ENCODE data around the gene TBC1D9. TPM values are rescaled to one million over a fixed set of nuclear protein-coding genes. Genes with fewer than 3 reads are reported as not detected.
A peak's percentile ranks its signal among the peaks of the same experiment; 100 is the strongest.

The TBC1D9 gene
- total and polyA plus RNA-seq, 2 of the 13 experiments (the other 11 are each of a cell fraction or from before 2014, with no cell fraction given): 11.9 to 12.2 TPM

DNA sequence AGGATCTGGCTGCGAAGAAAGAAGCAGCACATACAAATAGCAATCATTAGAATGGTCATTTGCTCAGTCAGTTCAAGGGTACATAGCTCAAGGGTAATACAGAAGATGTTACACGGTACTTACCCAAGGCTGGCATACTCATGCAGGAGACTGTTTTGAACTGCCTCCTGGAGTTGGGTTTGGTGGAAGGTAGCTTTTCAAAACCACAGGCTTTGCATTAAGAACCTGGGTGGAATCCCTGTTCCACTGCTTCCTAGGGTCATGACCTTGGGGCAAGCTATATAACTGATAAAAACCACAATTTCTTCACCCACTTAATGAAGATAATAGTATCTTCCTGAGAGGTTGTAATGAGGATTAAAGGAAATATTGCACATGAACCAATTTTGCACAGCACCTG is 36.5 kb downstream of the TBC1D9 start (continued):
- no peak for TF ChIP-seq KLF9 (CRISPR knock-in tag; IDR thresholded peaks at IDR 0.05; ENCODE audit: low read depth)
- TF ChIP-seq NFKB2 (CRISPR knock-in tag; IDR thresholded peaks at IDR 0.05; ENCODE audit: borderline replicate concordance): no peak
- TF ChIP-seq, protein P1, sequence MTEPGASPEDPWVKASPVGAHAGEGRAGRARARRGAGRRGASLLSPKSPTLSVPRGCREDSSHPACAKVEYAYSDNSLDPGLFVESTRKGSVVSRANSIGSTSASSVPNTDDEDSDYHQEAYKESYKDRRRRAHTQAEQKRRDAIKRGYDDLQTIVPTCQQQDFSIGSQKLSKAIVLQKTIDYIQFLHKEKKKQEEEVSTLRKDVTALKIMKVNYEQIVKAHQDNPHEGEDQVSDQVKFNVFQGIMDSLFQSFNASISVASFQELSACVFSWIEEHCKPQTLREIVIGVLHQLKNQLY (CRISPR knock-in tag; IDR thresholded peaks at IDR 0.05): no peak
- no peak for TF ChIP-seq ZNF451 (CRISPR knock-in tag; IDR thresholded peaks at IDR 0.05)
- no peak for TF ChIP-seq ZNF337 (CRISPR knock-in tag; IDR thresholded peaks at IDR 0.05; ENCODE audit: borderline replicate concordance, low read depth)
- TF ChIP-seq ZNF24 (IDR thresholded peaks at IDR 0.05): no peak
- TF ChIP-seq CHCHD3 (CRISPR knock-in tag; IDR thresholded peaks at IDR 0.05): no peak

DNA sequence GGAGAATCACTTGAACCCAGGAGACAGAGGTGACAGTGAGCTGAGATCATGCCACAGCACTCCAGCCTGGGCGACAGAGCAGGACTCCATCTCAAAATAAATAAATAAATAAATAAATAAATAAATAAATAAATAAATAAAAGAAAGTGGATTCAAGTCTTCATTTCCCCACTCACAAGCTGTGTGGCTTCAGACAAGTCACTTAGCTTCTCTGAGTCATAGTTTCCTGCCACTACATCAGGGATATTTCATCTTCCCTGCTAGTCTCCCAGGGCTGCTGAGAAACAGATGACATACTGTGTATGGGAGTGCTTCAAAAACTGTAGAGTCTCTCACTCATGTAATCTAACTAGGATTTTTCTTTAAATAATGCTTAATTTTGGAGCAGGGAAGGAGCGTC is 37.2 kb downstream of the TBC1D9 start:
- no peak overlapping the region for H3K4me3 ChIP-seq (replicated peaks in 1 of 3; ENCODE audit: insufficient read depth in 1 of 3, low read depth in 2 of 3, low read length in 3 of 3)
- no peak for FAIRE-seq
- H3K27ac ChIP-seq (ENCODE audit: extremely low read length, insufficient read depth, low read length): peak overlapping the region; percentile 10
- peaks cover 35% of the 10 kb centered on the region for H3K79me2 ChIP-seq (ENCODE audit: insufficient read depth, low read length)
- ATAC-seq: no peak
- WGBS (ENCODE audit: low lambda C conversion rate): 96% methylated on average over 2 of the region's 2 CpGs
- in situ Hi-C loops (cut with HindIII; ENCODE audit: extremely low pct_ligation_motif_present, low pct_unique_long_range_greater_than_20kb) (no loop called here), intact Hi-C loops (cut with micrococcal nuclease; ENCODE audit: unreplicated experiment) (no loop called here)
- TF ChIP-seq, protein P2, sequence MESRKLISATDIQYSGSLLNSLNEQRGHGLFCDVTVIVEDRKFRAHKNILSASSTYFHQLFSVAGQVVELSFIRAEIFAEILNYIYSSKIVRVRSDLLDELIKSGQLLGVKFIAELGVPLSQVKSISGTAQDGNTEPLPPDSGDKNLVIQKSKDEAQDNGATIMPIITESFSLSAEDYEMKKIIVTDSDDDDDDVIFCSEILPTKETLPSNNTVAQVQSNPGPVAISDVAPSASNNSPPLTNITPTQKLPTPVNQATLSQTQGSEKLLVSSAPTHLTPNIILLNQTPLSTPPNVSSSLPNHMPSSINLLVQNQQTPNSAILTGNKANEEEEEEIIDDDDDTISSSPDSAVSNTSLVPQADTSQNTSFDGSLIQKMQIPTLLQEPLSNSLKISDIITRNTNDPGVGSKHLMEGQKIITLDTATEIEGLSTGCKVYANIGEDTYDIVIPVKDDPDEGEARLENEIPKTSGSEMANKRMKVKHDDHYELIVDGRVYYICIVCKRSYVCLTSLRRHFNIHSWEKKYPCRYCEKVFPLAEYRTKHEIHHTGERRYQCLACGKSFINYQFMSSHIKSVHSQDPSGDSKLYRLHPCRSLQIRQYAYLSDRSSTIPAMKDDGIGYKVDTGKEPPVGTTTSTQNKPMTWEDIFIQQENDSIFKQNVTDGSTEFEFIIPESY (CRISPR knock-in tag; IDR thresholded peaks at IDR 0.05): no peak
- TF ChIP-seq SAFB2 (CRISPR knock-in tag; IDR thresholded peaks at IDR 0.05; ENCODE audit: borderline replicate concordance, low read depth) (no peak), ZNF441 (CRISPR knock-in tag; IDR thresholded peaks at IDR 0.05; ENCODE audit: borderline replicate concordance) (no peak), RXRB (CRISPR knock-in tag; IDR thresholded peaks at IDR 0.05; ENCODE audit: borderline replicate concordance) (no peak), ZNF253 (CRISPR knock-in tag; IDR thresholded peaks at IDR 0.05; ENCODE audit: borderline replicate concordance) (no peak), THAP11 (CRISPR knock-in tag; IDR thresholded peaks at IDR 0.05) (no peak), JUN (CRISPR knock-in tag; IDR thresholded peaks at IDR 0.05) (no peak), MAF1 (CRISPR knock-in tag; IDR thresholded peaks at IDR 0.05; ENCODE audit: borderline replicate concordance) (no peak), ZNF878 (CRISPR knock-in tag; IDR thresholded peaks at IDR 0.05) (no peak), REL (CRISPR knock-in tag; conservative IDR thresholded peaks at IDR 0.05) (no peak)
- TF ChIP-seq, protein P3, sequence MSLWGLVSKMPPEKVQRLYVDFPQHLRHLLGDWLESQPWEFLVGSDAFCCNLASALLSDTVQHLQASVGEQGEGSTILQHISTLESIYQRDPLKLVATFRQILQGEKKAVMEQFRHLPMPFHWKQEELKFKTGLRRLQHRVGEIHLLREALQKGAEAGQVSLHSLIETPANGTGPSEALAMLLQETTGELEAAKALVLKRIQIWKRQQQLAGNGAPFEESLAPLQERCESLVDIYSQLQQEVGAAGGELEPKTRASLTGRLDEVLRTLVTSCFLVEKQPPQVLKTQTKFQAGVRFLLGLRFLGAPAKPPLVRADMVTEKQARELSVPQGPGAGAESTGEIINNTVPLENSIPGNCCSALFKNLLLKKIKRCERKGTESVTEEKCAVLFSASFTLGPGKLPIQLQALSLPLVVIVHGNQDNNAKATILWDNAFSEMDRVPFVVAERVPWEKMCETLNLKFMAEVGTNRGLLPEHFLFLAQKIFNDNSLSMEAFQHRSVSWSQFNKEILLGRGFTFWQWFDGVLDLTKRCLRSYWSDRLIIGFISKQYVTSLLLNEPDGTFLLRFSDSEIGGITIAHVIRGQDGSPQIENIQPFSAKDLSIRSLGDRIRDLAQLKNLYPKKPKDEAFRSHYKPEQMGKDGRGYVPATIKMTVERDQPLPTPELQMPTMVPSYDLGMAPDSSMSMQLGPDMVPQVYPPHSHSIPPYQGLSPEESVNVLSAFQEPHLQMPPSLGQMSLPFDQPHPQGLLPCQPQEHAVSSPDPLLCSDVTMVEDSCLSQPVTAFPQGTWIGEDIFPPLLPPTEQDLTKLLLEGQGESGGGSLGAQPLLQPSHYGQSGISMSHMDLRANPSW (CRISPR knock-in tag; IDR thresholded peaks at IDR 0.05; ENCODE audit: borderline replicate concordance): no peak
- peaks cover 57% of the 10 kb centered on the region for H3K4me1 ChIP-seq (ENCODE audit: insufficient read depth, low read length)
- no peaks in the 10 kb centered on the region for H3K27me3 ChIP-seq (ENCODE audit: control insufficient read depth in 1 of 2, insufficient read depth in 2 of 2, low read length in 2 of 2)
- POLR2A ChIA-PET: no interaction called here
- no peaks in the 10 kb centered on the region for H3K36me3 ChIP-seq (replicated peaks in 1 of 2; ENCODE audit: control insufficient read depth in 1 of 2, insufficient read depth in 2 of 2, low read length in 2 of 2)
- H3K9me3 ChIP-seq (ENCODE audit: low read length): no peaks in the 10 kb centered on the region
- H3K4me2 ChIP-seq (ENCODE audit: low read depth, low read length): no peak overlapping the region
- H4K20me1 ChIP-seq (ENCODE audit: insufficient read depth, low read length): no peaks in the 10 kb centered on the region
- no peak overlapping the region for H3K9ac ChIP-seq (ENCODE audit: insufficient read depth, low read depth, low read length)
- CTCF ChIA-PET (ENCODE audit: low intra/inter-chr PET ratio, low total read pairs): no interaction called here
- BruUV-seq (replicated peaks): no TSS peak
- H2AFZ ChIP-seq (ENCODE audit: low read length): no peak overlapping the region
- DNase-seq (ENCODE audit: low spot score): no peak

All from HepG2 (cell line).